Measurements from ENCODE around the gene SLC9A1. TPM values are rescaled to one million over a fixed set of nuclear protein-coding genes. Genes with fewer than 3 reads are reported as not detected.

Gene SLC9A1
- total RNA-seq, 1 donor from 2014 or later = 17.3 TPM

GRCh38 chr1:27053977-27054753 lies 100.8 kb downstream of the SLC9A1 start:
- no peak for ATAC-seq
- intact Hi-C loops (cut with DNase I) = no loop called here
- no peak for DNase-seq (ENCODE audit: low spot score)

- intact Hi-C loops (cut with DNase I) = no loop called here
Observed at GRCh38 chr1:27052527-27052926, 102.4 kb downstream of the SLC9A1 start.

GRCh38 chr1:27049607-27050006 lies 105.3 kb downstream of the SLC9A1 start:
- DNase-seq (ENCODE audit: low spot score) (no peak), ATAC-seq (no peak)
- intact Hi-C loops (cut with DNase I) = loop anchor here (5.0 kb wide), 1 partner anchor 48 kb away; no protein-coding TSS in a partner anchor

More at GRCh38 chr1:27052527-27052926, 102.4 kb downstream of the SLC9A1 start:
- ATAC-seq (no peak), DNase-seq (ENCODE audit: low spot score) (no peak)

GRCh38 chr1:27049100-27049499 lies 105.8 kb downstream of the SLC9A1 start:
- ATAC-seq = no peak
- intact Hi-C loops (cut with DNase I) = loop anchor here (5.0 kb wide), 1 partner anchor 48 kb away; no protein-coding TSS in a partner anchor

More at GRCh38 chr1:27049100-27049499, 105.8 kb downstream of the SLC9A1 start:
- DNase-seq (ENCODE audit: low spot score) = no peak

Other genes starting within 250 kb of the SLC9A1 start
- gene NR0B2, start 241.2 kb downstream of the SLC9A1 start, total RNA-seq = not detected
- 58.4 TPM for gene NUDC, start 233.4 kb downstream of the SLC9A1 start, total RNA-seq
- gene KDF1, start 194.7 kb downstream of the SLC9A1 start, total RNA-seq = not detected
- gene TRNP1, start 161.4 kb downstream of the SLC9A1 start, total RNA-seq = 22.7 TPM
- gene TENT5B, start 142.3 kb downstream of the SLC9A1 start, total RNA-seq = 2.3 TPM
- 39.6 TPM for gene WDTC1, start 79.5 kb upstream of the SLC9A1 start, total RNA-seq
- 37.8 TPM for gene TMEM222, start 167.0 kb upstream of the SLC9A1 start, total RNA-seq
- gene SYTL1, start 186.9 kb upstream of the SLC9A1 start, total RNA-seq = 3.5 TPM
- gene MAP3K6, start 211.8 kb upstream of the SLC9A1 start, total RNA-seq = 88.4 TPM
- 1.2 TPM for gene FCN3, start 219.7 kb upstream of the SLC9A1 start, total RNA-seq
- not detected for gene CD164L2, start 228.2 kb upstream of the SLC9A1 start, total RNA-seq
- gene GPR3, start 237.5 kb upstream of the SLC9A1 start, total RNA-seq = 0.71 TPM